Measurements from ENCODE around the gene TXN.
"Not testable (repeated sequence)": the region's sequence is repeated elsewhere in the genome, so short reads cannot be mapped to it uniquely, and the experiment has no call there.

TXN gene

DNA sequence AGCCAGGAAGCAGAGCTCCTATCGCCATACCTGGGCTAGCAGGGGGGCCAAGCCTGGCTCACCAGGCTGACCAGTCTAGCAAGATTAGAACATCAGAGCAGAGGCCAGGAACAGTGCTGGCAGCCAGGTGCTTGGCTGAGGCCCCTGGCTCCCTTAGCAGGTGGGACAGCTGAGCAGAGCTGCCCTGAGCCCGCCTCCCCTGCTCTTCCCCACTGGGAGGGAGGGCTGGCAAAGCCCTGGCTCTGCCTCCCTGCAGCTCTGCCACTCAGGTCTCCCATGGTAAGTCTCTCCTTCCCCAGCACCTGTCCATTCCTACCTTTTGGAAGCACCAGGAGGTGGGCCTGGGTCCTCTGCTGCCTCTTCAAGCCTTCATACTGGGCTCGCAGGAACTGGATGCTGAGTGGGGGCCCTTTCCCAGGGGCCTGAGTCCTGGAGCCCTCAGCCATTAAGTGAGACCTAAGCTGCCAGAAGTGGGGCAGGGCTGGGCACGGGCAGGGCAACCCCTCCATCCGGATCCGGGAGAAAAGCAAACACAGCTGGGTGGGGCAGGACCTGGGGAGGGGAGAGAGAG is 49.2 kb downstream of the TXN start:
- no peak for DNase-seq

DNA sequence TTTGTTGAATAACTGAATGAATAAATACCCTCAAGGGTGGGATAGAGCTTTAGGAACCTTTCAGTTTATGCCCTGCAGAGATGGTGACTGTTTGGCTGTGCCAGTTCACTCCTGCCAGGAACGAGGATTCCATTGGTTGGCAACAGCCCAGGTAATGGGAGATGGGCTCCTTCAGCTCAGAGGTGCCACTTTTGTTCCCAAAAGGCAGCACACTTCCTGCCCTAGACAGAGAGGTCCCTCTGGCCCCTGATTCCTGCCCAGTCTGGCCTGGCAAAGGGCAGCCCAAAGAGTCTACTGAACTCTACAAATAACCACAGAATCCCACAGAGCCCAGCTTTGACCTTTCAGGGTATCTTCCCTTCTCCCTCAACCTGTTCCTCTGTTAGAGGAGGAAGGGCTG is 49.9 kb downstream of the TXN start:
- DNase-seq, result no peak

DNA sequence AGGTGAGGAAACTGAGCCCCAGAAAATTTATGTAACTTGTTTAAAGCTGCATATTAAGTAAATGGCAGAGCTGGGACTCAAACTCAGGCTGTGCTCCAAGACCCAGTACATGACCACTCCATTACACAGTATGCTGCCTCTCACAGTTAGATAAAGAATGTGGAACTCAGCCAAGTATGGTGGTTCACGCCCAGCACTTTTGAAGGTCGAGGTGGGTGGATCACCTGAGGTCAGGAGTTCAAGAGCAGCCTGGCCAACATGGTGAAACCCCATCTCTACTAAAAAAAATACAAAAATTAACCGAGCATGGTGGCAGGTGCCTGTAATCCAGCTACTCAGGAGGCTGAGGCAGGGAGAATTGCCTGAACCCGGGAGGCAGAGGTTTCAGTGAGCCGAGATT is 50.7 kb downstream of the TXN start:
- DNase-seq, result not testable (repeated sequence)

DNA sequence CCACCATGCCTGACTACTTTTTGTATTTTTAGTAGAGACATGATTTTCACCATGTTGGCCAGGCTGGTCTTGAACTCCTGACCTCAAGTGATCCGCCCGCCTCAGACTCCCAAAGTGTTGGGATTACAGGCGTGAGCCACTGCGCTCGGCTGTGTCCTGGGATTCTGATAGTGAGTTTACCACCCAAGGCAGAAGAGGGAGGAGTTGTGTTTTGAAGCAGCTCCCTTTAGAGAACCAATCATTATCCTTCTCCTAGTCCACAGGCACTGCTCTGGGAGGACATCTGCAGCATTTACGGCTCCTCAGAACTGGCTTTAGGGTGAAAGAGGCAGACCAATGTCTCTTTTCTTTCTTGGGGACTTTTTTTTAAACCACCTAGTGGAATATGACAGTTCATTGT is 54.1 kb downstream of the TXN start:
- DNase-seq, result no peak

DNA sequence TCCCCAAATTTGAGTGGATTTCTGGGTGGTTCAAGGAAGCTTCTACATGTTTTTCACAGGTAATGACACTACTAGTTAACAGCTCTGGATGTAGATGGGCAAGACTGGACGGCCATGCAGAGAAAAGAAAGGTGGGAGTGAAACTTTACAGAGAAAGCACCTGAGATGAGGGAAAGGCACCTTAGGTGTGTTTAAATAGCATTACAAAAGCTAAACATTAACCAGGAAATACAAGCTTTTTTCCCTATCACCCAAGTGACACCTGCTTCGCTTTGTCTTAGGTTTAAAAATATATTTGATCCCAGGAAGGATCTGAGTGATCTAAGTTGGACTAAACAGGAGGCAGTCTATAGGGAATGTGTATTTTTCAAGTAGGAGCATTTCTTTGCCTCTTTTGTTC is 56.7 kb downstream of the TXN start:
- no peak for DNase-seq

DNA sequence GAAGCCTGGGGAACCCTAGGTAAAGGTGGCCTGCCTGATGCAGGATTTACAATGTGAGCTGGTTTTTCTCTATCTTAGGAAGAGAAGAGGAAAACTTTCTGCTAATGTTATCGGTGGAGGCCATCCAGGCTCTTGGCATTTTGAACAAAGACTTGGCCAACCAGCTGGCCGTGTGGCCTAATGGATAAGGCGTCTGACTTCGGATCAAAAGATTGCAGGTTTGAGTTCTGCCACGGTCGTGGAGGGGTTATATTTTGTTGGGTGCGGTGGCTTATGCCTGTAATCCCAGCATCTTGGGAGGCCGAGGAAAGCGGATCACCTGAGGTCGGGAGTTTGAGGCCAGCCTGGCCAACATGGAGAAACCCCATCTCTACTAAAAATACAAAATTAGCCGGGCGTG is 58.0 kb downstream of the TXN start:
- no peak for DNase-seq

DNA sequence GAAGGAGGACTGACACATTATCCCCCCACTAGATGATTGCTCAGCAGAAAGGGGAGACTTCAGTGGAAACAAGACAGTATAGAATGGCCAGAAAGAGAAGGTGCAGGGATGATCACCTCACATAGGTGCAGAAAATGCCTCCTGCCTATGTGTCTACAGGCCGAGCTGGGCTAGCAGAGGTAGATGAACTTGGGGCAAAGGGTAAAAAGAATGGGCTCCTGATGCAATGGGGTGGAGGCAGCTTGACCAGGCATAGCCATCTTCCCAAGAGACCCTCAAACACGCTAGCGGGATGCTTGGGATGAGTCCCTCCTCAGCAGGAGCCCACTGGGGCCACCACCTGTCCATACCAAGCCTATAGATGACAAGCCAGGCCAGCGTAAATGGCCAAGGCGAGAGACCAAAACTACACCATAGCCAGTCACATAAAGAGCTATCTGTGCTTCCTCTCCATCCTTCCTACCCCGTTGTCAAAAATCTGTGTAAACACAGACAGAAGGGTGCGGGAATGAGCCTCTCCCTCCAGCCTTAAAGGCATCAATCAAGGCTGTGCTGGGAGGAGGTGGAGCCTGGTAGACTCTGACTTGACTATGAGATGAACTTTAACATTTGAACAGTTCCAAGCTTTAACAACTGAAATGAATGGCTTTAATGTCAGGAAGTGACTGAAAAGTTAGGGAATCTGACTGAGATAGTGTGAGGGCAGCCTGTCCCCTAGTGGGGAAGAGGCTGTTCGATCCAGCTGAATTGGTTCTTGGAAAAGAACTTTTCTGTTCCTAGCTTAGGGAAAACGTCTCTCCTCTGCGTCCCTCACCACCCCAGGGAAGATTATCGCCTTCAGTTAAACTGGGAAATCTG is 58.7 kb downstream of the TXN start:
- no peak for DNase-seq

DNA sequence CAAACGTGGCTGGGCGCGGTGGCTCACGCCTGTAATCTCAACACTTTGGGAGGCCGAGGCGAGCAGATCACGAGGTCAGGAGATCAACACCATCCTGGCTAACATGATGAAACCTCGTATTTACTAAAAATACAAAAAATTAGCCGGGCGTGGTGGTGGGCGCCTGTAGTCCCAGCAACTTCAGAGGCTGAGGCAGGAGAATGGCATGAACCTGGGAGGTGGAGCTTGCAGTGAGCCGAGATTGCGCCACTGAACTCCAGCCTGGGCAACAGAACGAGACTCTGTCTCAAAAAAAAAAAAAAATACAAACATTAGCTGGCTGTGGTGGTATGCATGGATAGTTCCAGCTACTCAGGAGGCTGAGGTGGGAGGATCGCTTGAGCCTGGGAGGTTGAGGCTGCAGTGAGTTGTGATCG is 60.2 kb downstream of the TXN start:
- DNase-seq, result not testable (repeated sequence)

All from effector CD8-positive, alpha-beta T cell (primary cell).